Measurements from ENCODE around the gene STARD13.

Gene STARD13

DNA sequence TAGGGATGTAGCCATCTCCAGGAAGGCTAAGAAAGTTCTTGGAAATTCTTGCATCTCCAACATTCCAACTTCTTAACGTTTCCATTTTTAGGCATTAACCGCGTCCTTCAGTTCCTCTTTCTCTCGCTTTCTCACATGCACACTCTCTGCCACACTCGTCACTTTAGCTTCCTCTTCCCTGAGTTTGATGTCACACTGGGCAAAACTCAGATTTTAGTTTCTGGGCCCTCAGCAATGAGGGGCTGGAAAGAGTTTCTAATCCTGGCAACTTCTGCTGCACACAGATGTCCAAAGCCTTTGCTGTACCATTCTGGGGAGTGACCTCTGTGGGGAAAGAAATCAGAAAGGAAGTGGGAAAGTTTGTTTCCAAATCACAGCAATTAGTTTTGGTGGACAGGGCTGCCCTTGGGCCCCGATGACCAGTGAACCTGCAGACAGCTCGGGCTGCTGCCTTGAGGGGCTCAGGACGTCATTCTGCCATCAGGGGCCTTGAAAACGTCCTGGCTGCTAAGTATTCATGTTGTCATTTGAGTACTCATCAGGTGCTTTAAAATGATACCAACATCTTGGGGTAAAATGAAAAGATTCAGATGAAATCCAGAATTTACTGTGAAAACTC lies 180.1 kb downstream of the STARD13 start:
- H4K5ac ChIP-seq (ENCODE audit: low read length), result no peak overlapping the region
- no peak overlapping the region for H2AK5ac ChIP-seq (ENCODE audit: low read length)
- H3K4me1 ChIP-seq (ENCODE audit: control insufficient read depth, low read depth, low read length), result no peaks in the 10 kb centered on the region
- no peak for DNase-seq
- no peak overlapping the region for H3K4ac ChIP-seq (ENCODE audit: low read depth, low read length)
- H3K79me1 ChIP-seq (ENCODE audit: low read length), result no peaks in the 10 kb centered on the region
- no peaks in the 10 kb centered on the region for H3K36me3 ChIP-seq (ENCODE audit: control insufficient read depth, insufficient read depth, low read length)
- H3K4me2 ChIP-seq (ENCODE audit: low read length), result no peak overlapping the region
- H3K18ac ChIP-seq (ENCODE audit: low read length), result no peak overlapping the region
- no peaks in the 10 kb centered on the region for H3K27me3 ChIP-seq (ENCODE audit: insufficient read depth, low read length, poor library complexity)
- no peak overlapping the region for H3K23ac ChIP-seq (ENCODE audit: low read length)
- no peak overlapping the region for H2BK5ac ChIP-seq (ENCODE audit: low read length)
- no CpG with 5 or more reads among the region's 9 CpGs for WGBS (ENCODE audit: extremely low coverage, insufficient coverage, low lambda C conversion rate)
- no peak overlapping the region for H3K9ac ChIP-seq (ENCODE audit: low read length)
- no peak overlapping the region for H3K4me3 ChIP-seq (ENCODE audit: low read length)
- H2BK120ac ChIP-seq (ENCODE audit: low read depth, low read length), result no peak overlapping the region
- H3K56ac ChIP-seq (ENCODE audit: low read length), result no peak overlapping the region
- H2BK15ac ChIP-seq (replicated peaks; ENCODE audit: low read depth), result no peak overlapping the region
- no peak overlapping the region for H4K8ac ChIP-seq (ENCODE audit: low read depth, low read length)
- H3K27ac ChIP-seq (ENCODE audit: low read depth, low read length), result no peak overlapping the region
- no peaks in the 10 kb centered on the region for H3K79me2 ChIP-seq (ENCODE audit: control insufficient read depth, insufficient read depth, low read length)

- no peaks in the 10 kb centered on the region for H3K36me3 ChIP-seq (ENCODE audit: control insufficient read depth, insufficient read depth, low read length)
Observed at GRCh38 chr13:33103457-33103856, 182.1 kb downstream of the STARD13 start.

DNA sequence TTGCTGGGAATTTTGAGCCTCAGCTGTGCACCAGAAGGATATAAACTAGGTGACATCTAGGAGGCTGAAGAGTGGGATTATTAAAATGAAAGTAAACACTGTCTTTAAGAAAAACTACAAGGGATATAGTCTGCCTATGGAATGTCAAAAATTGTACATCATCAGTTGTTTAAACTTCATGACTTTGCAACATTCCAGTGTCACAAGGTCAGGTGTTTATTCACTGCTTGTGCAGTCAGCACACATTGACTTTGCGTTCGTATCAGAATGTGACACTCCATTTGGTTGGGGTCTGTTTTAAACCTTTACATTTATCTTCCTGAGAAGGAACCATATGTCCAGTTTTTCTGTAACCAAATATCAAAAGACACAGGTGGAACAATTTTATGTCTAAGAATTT lies 183.7 kb downstream of the STARD13 start:
- H2AK5ac ChIP-seq (ENCODE audit: low read length), result no peak overlapping the region
- H4K8ac ChIP-seq (ENCODE audit: low read depth, low read length), result no peak overlapping the region
- no peak overlapping the region for H3K18ac ChIP-seq (ENCODE audit: low read length)
- H3K4me2 ChIP-seq (ENCODE audit: low read length), result no peak overlapping the region
- no peak overlapping the region for H3K23ac ChIP-seq (ENCODE audit: low read length)
- H3K79me1 ChIP-seq (ENCODE audit: low read length), result no peaks in the 10 kb centered on the region
- DNase-seq, result no peak
- no peak overlapping the region for H3K27ac ChIP-seq (ENCODE audit: low read depth, low read length)
- H3K36me3 ChIP-seq (ENCODE audit: control insufficient read depth, insufficient read depth, low read length), result no peaks in the 10 kb centered on the region
- no peak overlapping the region for H2BK15ac ChIP-seq (replicated peaks; ENCODE audit: low read depth)
- peaks cover 4% of the 10 kb centered on the region for H3K4me1 ChIP-seq (ENCODE audit: control insufficient read depth, low read depth, low read length)
- no peak overlapping the region for H3K4me3 ChIP-seq (ENCODE audit: low read length)
- no peak overlapping the region for H3K56ac ChIP-seq (ENCODE audit: low read length)
- H2BK5ac ChIP-seq (ENCODE audit: low read length), result no peak overlapping the region
- H2BK120ac ChIP-seq (ENCODE audit: low read depth, low read length), result no peak overlapping the region
- H3K79me2 ChIP-seq (ENCODE audit: control insufficient read depth, insufficient read depth, low read length), result no peaks in the 10 kb centered on the region
- no CpG with 5 or more reads among the region's 2 CpGs for WGBS (ENCODE audit: extremely low coverage, insufficient coverage, low lambda C conversion rate)
- H3K4ac ChIP-seq (ENCODE audit: low read depth, low read length), result no peak overlapping the region
- no peak overlapping the region for H4K5ac ChIP-seq (ENCODE audit: low read length)
- no peak overlapping the region for H3K9ac ChIP-seq (ENCODE audit: low read length)
- no peaks in the 10 kb centered on the region for H3K27me3 ChIP-seq (ENCODE audit: insufficient read depth, low read length, poor library complexity)

More at GRCh38 chr13:33103457-33103856, 182.1 kb downstream of the STARD13 start:
- Histone ChIP-seq H2BK120ac (ENCODE audit: low read depth, low read length) (no peak overlapping the region), H3K18ac (ENCODE audit: low read length) (no peak overlapping the region), H3K27ac (ENCODE audit: low read depth, low read length) (no peak overlapping the region), H4K8ac (ENCODE audit: low read depth, low read length) (no peak overlapping the region), H3K4me3 (ENCODE audit: low read length) (no peak overlapping the region), H2AK5ac (ENCODE audit: low read length) (no peak overlapping the region), H3K4ac (ENCODE audit: low read depth, low read length) (no peak overlapping the region), H3K79me1 (ENCODE audit: low read length) (no peaks in the 10 kb centered on the region), H2BK15ac (replicated peaks; ENCODE audit: low read depth) (no peak overlapping the region), H3K79me2 (ENCODE audit: control insufficient read depth, insufficient read depth, low read length) (no peaks in the 10 kb centered on the region), H2BK5ac (ENCODE audit: low read length) (no peak overlapping the region), H3K56ac (ENCODE audit: low read length) (no peak overlapping the region), H3K27me3 (ENCODE audit: insufficient read depth, low read length, poor library complexity) (no peaks in the 10 kb centered on the region), H3K4me1 (ENCODE audit: control insufficient read depth, low read depth, low read length) (peaks cover 4% of the 10 kb centered on the region), H3K4me2 (ENCODE audit: low read length) (no peak overlapping the region), H3K9ac (ENCODE audit: low read length) (no peak overlapping the region), H3K23ac (ENCODE audit: low read length) (no peak overlapping the region), H4K5ac (ENCODE audit: low read length) (no peak overlapping the region)
- no peak for DNase-seq
- WGBS (ENCODE audit: extremely low coverage, insufficient coverage, low lambda C conversion rate), result no CpG with 5 or more reads among the region's 4 CpGs

- H3K4me3 ChIP-seq (ENCODE audit: low read length), result no peak overlapping the region
- H3K79me2 ChIP-seq (ENCODE audit: control insufficient read depth, insufficient read depth, low read length), result no peaks in the 10 kb centered on the region
- no peak overlapping the region for H2BK5ac ChIP-seq (ENCODE audit: low read length)
- no peak overlapping the region for H2AK5ac ChIP-seq (ENCODE audit: low read length)
- no peak overlapping the region for H3K27ac ChIP-seq (ENCODE audit: low read depth, low read length)
- H3K4me1 ChIP-seq (ENCODE audit: control insufficient read depth, low read depth, low read length), result peaks cover 4% of the 10 kb centered on the region
- H3K18ac ChIP-seq (ENCODE audit: low read length), result no peak overlapping the region
- no peaks in the 10 kb centered on the region for H3K27me3 ChIP-seq (ENCODE audit: insufficient read depth, low read length, poor library complexity)
- no peak overlapping the region for H2BK15ac ChIP-seq (replicated peaks; ENCODE audit: low read depth)
- H3K79me1 ChIP-seq (ENCODE audit: low read length), result no peaks in the 10 kb centered on the region
- no peak overlapping the region for H3K9ac ChIP-seq (ENCODE audit: low read length)
- H3K36me3 ChIP-seq (ENCODE audit: control insufficient read depth, insufficient read depth, low read length), result no peaks in the 10 kb centered on the region
- no peak overlapping the region for H2BK120ac ChIP-seq (ENCODE audit: low read depth, low read length)
- no CpG with 5 or more reads among the region's 3 CpGs for WGBS (ENCODE audit: extremely low coverage, insufficient coverage, low lambda C conversion rate)
- no peak overlapping the region for H3K4ac ChIP-seq (ENCODE audit: low read depth, low read length)
- no peak overlapping the region for H3K4me2 ChIP-seq (ENCODE audit: low read length)
- no peak overlapping the region for H3K56ac ChIP-seq (ENCODE audit: low read length)
- no peak overlapping the region for H4K5ac ChIP-seq (ENCODE audit: low read length)
- no peak overlapping the region for H4K8ac ChIP-seq (ENCODE audit: low read depth, low read length)
- H3K23ac ChIP-seq (ENCODE audit: low read length), result no peak overlapping the region
- DNase-seq, result no peak
Observed at GRCh38 chr13:33100886-33101285, 184.7 kb downstream of the STARD13 start.

- DNase-seq, result peak; percentile 90
- Histone ChIP-seq H3K79me2 (ENCODE audit: control insufficient read depth, insufficient read depth, low read length) (no peaks in the 10 kb centered on the region), H2AK5ac (ENCODE audit: low read length) (no peak overlapping the region), H2BK5ac (ENCODE audit: low read length) (no peak overlapping the region), H2BK15ac (replicated peaks; ENCODE audit: low read depth) (no peak overlapping the region), H3K56ac (ENCODE audit: low read length) (no peak overlapping the region), H3K9ac (ENCODE audit: low read length) (no peak overlapping the region), H3K18ac (ENCODE audit: low read length) (no peak overlapping the region), H3K4me1 (ENCODE audit: control insufficient read depth, low read depth, low read length) (peaks cover 4% of the 10 kb centered on the region), H3K27ac (ENCODE audit: low read depth, low read length) (no peak overlapping the region), H2BK120ac (ENCODE audit: low read depth, low read length) (no peak overlapping the region), H3K4me2 (ENCODE audit: low read length) (no peak overlapping the region), H4K8ac (ENCODE audit: low read depth, low read length) (no peak overlapping the region), H3K4me3 (ENCODE audit: low read length) (no peak overlapping the region), H4K5ac (ENCODE audit: low read length) (no peak overlapping the region), H3K27me3 (ENCODE audit: insufficient read depth, low read length, poor library complexity) (no peaks in the 10 kb centered on the region), H3K36me3 (ENCODE audit: control insufficient read depth, insufficient read depth, low read length) (no peaks in the 10 kb centered on the region), H3K79me1 (ENCODE audit: low read length) (no peaks in the 10 kb centered on the region), H3K23ac (ENCODE audit: low read length) (no peak overlapping the region), H3K4ac (ENCODE audit: low read depth, low read length) (no peak overlapping the region)
- no CpG with 5 or more reads among the region's 3 CpGs for WGBS (ENCODE audit: extremely low coverage, insufficient coverage, low lambda C conversion rate)
Observed at GRCh38 chr13:33099860-33100259, 185.7 kb downstream of the STARD13 start.
